T-cell (primary cell): Measurements from ENCODE around the gene HTRA1. TPM values are rescaled to one million over a fixed set of nuclear protein-coding genes. Genes with fewer than 3 reads are reported as not detected.
A peak's percentile ranks its signal among the peaks of the same experiment; 100 is the strongest.

Experiments
- ATAC-seq, 4 experiments: fragments of 200-7000 bp in 3 of 4; fragments of 150-1000 bp in 1 of 4; cut with Tn5 transposase; replicated peaks in 1 of 4; 1 replicate in 3 of 4; 2 replicates in 1 of 4; pipeline ENCODE4 v1.10.0; 2021; ENCODE audit warnings: moderate library complexity in 3 of 4, mild to moderate bottlenecking in 2 of 4, moderate number of reproducible peaks in 1 of 4
- CTCF ChIA-PET, 2 donors: fragments of 300-600 bp; sonication (Branson Sonifier 250); formaldehyde crosslinking; loops; one replicate each; lab custom pipeline; 2022; ENCODE audit warnings: antibody characterized with exemption in 2 of 2; lab: Charles Lee
- POLR2A ChIA-PET, 2 donors: fragments of 300-600 bp; sonication (Branson Sonifier 250); formaldehyde crosslinking; loops; one replicate each; lab custom pipeline; 2022; ENCODE audit warnings: antibody characterized with exemption in 2 of 2; lab: Charles Lee
- DNase-seq, 35 experiments: peaks; one replicate each; pipeline versions ENCODE4 v3.0.0 to v3.0.0-alpha.2; 2013 to 2023
- H3K27ac ChIP-seq: one replicate; pipeline ENCODE4 v1.5.1; 2013; ENCODE audit warnings: low read length
- H3K27me3 ChIP-seq, 2 experiments: replicated peaks in 1 of 2; 1 replicate in 1 of 2; 2 replicates in 1 of 2; pipeline versions ENCODE4 v1.6.1 to v1.7.0; 2013; ENCODE audit warnings: low read length in 1 of 2, mixed read lengths in 1 of 2; ENCODE audit not compliant: control insufficient read depth in 2 of 2, insufficient read depth in 2 of 2; ENCODE audit errors: extremely low read depth in 1 of 2
- H3K36me3 ChIP-seq, 2 donors: 1 replicate in 1 of 2; 2 replicates in 1 of 2; pipeline versions ENCODE4 v1.6.1 to v1.7.0; 2013; ENCODE audit warnings: low read length in 1 of 2; ENCODE audit not compliant: control insufficient read depth in 2 of 2, insufficient read depth in 1 of 2; ENCODE audit errors: extremely low read depth in 1 of 2
- H3K4me1 ChIP-seq, 2 experiments: 1 replicate in 1 of 2; 2 replicates in 1 of 2; pipeline versions ENCODE4 v1.6.1 to v1.7.0; 2013; ENCODE audit warnings: low read length in 2 of 2, mixed read lengths in 1 of 2; ENCODE audit not compliant: insufficient read depth in 2 of 2, control insufficient read depth in 1 of 2; ENCODE audit errors: extremely low read depth in 1 of 2
- H3K4me3 ChIP-seq, 2 donors: 1 replicate in 1 of 2; 2 replicates in 1 of 2; pipeline versions ENCODE4 v1.5.1 to v1.7.0; 2013; ENCODE audit warnings: mild to moderate bottlenecking in 2 of 2, low read length in 1 of 2, moderate library complexity in 1 of 2; ENCODE audit not compliant: control insufficient read depth in 1 of 2; ENCODE audit errors: extremely low read depth in 1 of 2
- H3K9me3 ChIP-seq: 2 replicates; pipeline ENCODE4 v1.7.0; 2013
- H3K27ac Mint-ChIP-seq, 2 donors: one replicate each; pipeline ENCODE4 v1.8.0; 2020 to 2021; ENCODE audit warnings: mild to moderate bottlenecking in 2 of 2, mixed read lengths in 2 of 2
- H3K27me3 Mint-ChIP-seq, 2 donors: one replicate each; pipeline ENCODE4 v1.8.0; 2021 to 2022; ENCODE audit warnings: mixed read lengths in 2 of 2
- H3K36me3 Mint-ChIP-seq: one replicate; pipeline ENCODE4 v1.8.0; 2021; ENCODE audit warnings: mixed read lengths
- H3K4me1 Mint-ChIP-seq, 3 donors: one replicate each; pipeline ENCODE4 v1.8.0; 2020 to 2022; ENCODE audit warnings: mixed read lengths in 3 of 3, mild to moderate bottlenecking in 1 of 3
- H3K4me3 Mint-ChIP-seq, 3 donors: one replicate each; pipeline ENCODE4 v1.8.0; 2020 to 2022; ENCODE audit warnings: mild to moderate bottlenecking in 3 of 3, mixed read lengths in 3 of 3, moderate library complexity in 3 of 3
- H3K9me3 Mint-ChIP-seq, 3 donors: one replicate each; pipeline ENCODE4 v1.8.0; 2020 to 2022; ENCODE audit warnings: mixed read lengths in 3 of 3
- WGBS: methylation state at CpG from one replicate; pipeline ENCODE4 v1.1.5; 2013; ENCODE audit warnings: missing lambda C conversion rate; ENCODE audit not compliant: insufficient coverage; 5-methylcytosine and 5-hydroxymethylcytosine counted together
- total RNA-seq, 35 experiments: library from RNA in 6 of 35; stranded (reverse) in 6 of 35; fragments of 120-200 nt in 1 of 35; gene quantifications; one replicate each; pipeline versions ENCODE4 v1.2.1 to v1.2.4 and lab custom pipeline; 2013 to 2026

The HTRA1 gene
- total RNA-seq, 5 donors from 2014 or later (not counting 1 experiment from before 2014, with no cell fraction given), result 0.51 to 0.56 (median 0.55) TPM; not detected in 2

- peak overlapping the region in 1 of 2 donors; percentile 68 for H3K27ac Mint-ChIP-seq
- DNase-seq (no peak), ATAC-seq (no peak)
- Histone ChIP-seq H3K27me3 (no peaks in the 10 kb centered on the region), H3K36me3 (no peaks in the 10 kb centered on the region), H3K9me3 (no peaks in the 10 kb centered on the region), H3K27ac (peak overlapping the region; percentile 47), H3K4me3 (no peak overlapping the region), H3K4me1 (peaks cover 0 to 47% of the 10 kb centered on the region in 2 experiments)
- ChIA-PET POLR2A (no interaction called here), CTCF (no interaction called here)
- H3K9me3 Mint-ChIP-seq, result no peaks in the 10 kb centered on the region
- H3K36me3 Mint-ChIP-seq, result no peaks in the 10 kb centered on the region
- 88% methylated on average over 10 of the region's 10 CpGs for WGBS
- peak overlapping the region in 1 of 3 donors; percentile 8 for H3K4me3 Mint-ChIP-seq
- peaks cover 2 to 4% of the 10 kb centered on the region in 2 donors for H3K27me3 Mint-ChIP-seq
- H3K4me1 Mint-ChIP-seq, result peaks cover 37 to 61% (median 41%) of the 10 kb centered on the region in 3 donors
These were observed 82.5 kb downstream of the HTRA1 start for GRCh38 chr10:122543676-122544445.

GRCh38 chr10:122544493-122544892, 83.1 kb downstream of the HTRA1 start:
- ATAC-seq, result peak in 3 of 4 experiments; percentile 36 to 51 (median 42)
- CTCF ChIA-PET, result no interaction called here
- Histone ChIP-seq H3K36me3 (no peaks in the 10 kb centered on the region), H3K27ac (peak overlapping the region; percentile 67), H3K9me3 (no peaks in the 10 kb centered on the region), H3K4me3 (no peak overlapping the region), H3K27me3 (no peaks in the 10 kb centered on the region), H3K4me1 (peaks cover 0 to 49% of the 10 kb centered on the region in 2 experiments)
- no peaks in the 10 kb centered on the region for H3K9me3 Mint-ChIP-seq
- H3K36me3 Mint-ChIP-seq, result no peaks in the 10 kb centered on the region
- H3K27ac Mint-ChIP-seq, result peak overlapping the region in 1 of 2 donors; percentile 68
- WGBS, result 56% methylated on average over 3 of the region's 8 CpGs
- peaks cover 37 to 59% (median 41%) of the 10 kb centered on the region in 3 donors for H3K4me1 Mint-ChIP-seq
- POLR2A ChIA-PET, result no interaction called here
- no peak overlapping the region for H3K4me3 Mint-ChIP-seq
- DNase-seq, result peak in 14 of 35 experiments; percentile 7 to 55 (median 20)
- peaks cover 0 to 2% of the 10 kb centered on the region in 2 donors for H3K27me3 Mint-ChIP-seq

GRCh38 chr10:122546242-122546641, 84.9 kb downstream of the HTRA1 start:
- Histone ChIP-seq H3K36me3 (no peaks in the 10 kb centered on the region), H3K27ac (no peak overlapping the region), H3K9me3 (no peaks in the 10 kb centered on the region), H3K4me3 (no peak overlapping the region), H3K4me1 (peaks cover 0 to 46% of the 10 kb centered on the region in 2 experiments), H3K27me3 (no peaks in the 10 kb centered on the region)
- H3K4me1 Mint-ChIP-seq, result peaks cover 37 to 58% (median 45%) of the 10 kb centered on the region in 3 donors
- ATAC-seq, result no peak
- H3K36me3 Mint-ChIP-seq, result no peaks in the 10 kb centered on the region
- 87% methylated on average over 8 of the region's 8 CpGs for WGBS
- H3K4me3 Mint-ChIP-seq, result no peak overlapping the region
- POLR2A ChIA-PET, result no interaction called here
- DNase-seq, result no peak
- H3K9me3 Mint-ChIP-seq, result no peaks in the 10 kb centered on the region
- H3K27me3 Mint-ChIP-seq, result peaks cover 0 to 2% of the 10 kb centered on the region in 2 donors
- no peak overlapping the region for H3K27ac Mint-ChIP-seq
- CTCF ChIA-PET, result no interaction called here

GRCh38 chr10:122548407-122549085, 87.2 kb downstream of the HTRA1 start:
- WGBS, result 90% methylated on average over 6 of the region's 11 CpGs
- H3K9me3 Mint-ChIP-seq, result no peaks in the 10 kb centered on the region
- H3K27me3 Mint-ChIP-seq, result peaks cover 0 to 2% of the 10 kb centered on the region in 2 donors
- peaks cover 20 to 48% (median 29%) of the 10 kb centered on the region in 3 donors for H3K4me1 Mint-ChIP-seq
- Histone ChIP-seq H3K36me3 (no peaks in the 10 kb centered on the region), H3K4me3 (no peak overlapping the region), H3K4me1 (peaks cover 0 to 41% of the 10 kb centered on the region in 2 experiments), H3K9me3 (no peaks in the 10 kb centered on the region), H3K27ac (no peak overlapping the region), H3K27me3 (no peaks in the 10 kb centered on the region)
- peak overlapping the region in 1 of 2 donors; percentile 13 for H3K27ac Mint-ChIP-seq
- ATAC-seq, result no peak
- no peak for DNase-seq
- H3K4me3 Mint-ChIP-seq, result no peak overlapping the region
- ChIA-PET POLR2A (no interaction called here), CTCF (interaction anchor here in 1 of 2 donors (1.3 kb wide), 1 partner anchor 17 kb away, joined by 4 read pairs; no protein-coding TSS in a partner anchor)
- no peaks in the 10 kb centered on the region for H3K36me3 Mint-ChIP-seq

GRCh38 chr10:122549636-122550035, 88.3 kb downstream of the HTRA1 start:
- Histone ChIP-seq H3K4me3 (no peak overlapping the region), H3K36me3 (no peaks in the 10 kb centered on the region), H3K27me3 (no peaks in the 10 kb centered on the region), H3K4me1 (peaks cover 0 to 30% of the 10 kb centered on the region in 2 experiments), H3K27ac (no peak overlapping the region), H3K9me3 (no peaks in the 10 kb centered on the region)
- DNase-seq, result no peak
- Mint-ChIP-seq H3K9me3 (no peaks in the 10 kb centered on the region), H3K36me3 (no peaks in the 10 kb centered on the region), H3K27ac (peak overlapping the region in 1 of 2 donors; percentile 23), H3K4me3 (no peak overlapping the region), H3K27me3 (no peaks in the 10 kb centered on the region), H3K4me1 (peaks cover 15 to 37% (median 21%) of the 10 kb centered on the region in 3 donors)
- ChIA-PET CTCF (no interaction called here), POLR2A (interaction anchor here in 1 of 2 donors (0.6 kb wide), 1 partner anchor 52 kb away, joined by 3 read pairs; no protein-coding TSS in a partner anchor)
- 100% methylated on average over 1 of the region's 2 CpGs for WGBS
- no peak for ATAC-seq

- Histone ChIP-seq H3K36me3 (no peaks in the 10 kb centered on the region), H3K9me3 (no peaks in the 10 kb centered on the region), H3K4me1 (peaks cover 0 to 22% of the 10 kb centered on the region in 2 experiments), H3K27me3 (no peaks in the 10 kb centered on the region), H3K27ac (no peak overlapping the region), H3K4me3 (no peak overlapping the region)
- DNase-seq, result no peak
- peaks cover 15 to 32% (median 21%) of the 10 kb centered on the region in 3 donors for H3K4me1 Mint-ChIP-seq
- no peak for ATAC-seq
- POLR2A ChIA-PET, result no interaction called here
- no peak overlapping the region for H3K4me3 Mint-ChIP-seq
- no peaks in the 10 kb centered on the region for H3K36me3 Mint-ChIP-seq
- H3K27me3 Mint-ChIP-seq, result no peaks in the 10 kb centered on the region
- no peaks in the 10 kb centered on the region for H3K9me3 Mint-ChIP-seq
- WGBS, result 96% methylated on average over 5 of the region's 9 CpGs
- CTCF ChIA-PET, result interaction anchor here (0.5 to 1.0 kb wide), 3 partner anchors 55 to 295 kb away, joined by 3 read pairs; no protein-coding TSS in a partner anchor
- peak overlapping the region; percentile 49 to 88 for H3K27ac Mint-ChIP-seq
These were observed 89.1 kb downstream of the HTRA1 start for GRCh38 chr10:122550427-122550826.
